ENCODE measurements around the gene ACBD6. TPM values are rescaled to one million over a fixed set of nuclear protein-coding genes. Genes with fewer than 3 reads are reported as not detected.
A peak's percentile ranks its signal among the peaks of the same experiment; 100 is the strongest.

Gene ACBD6
- total RNA-seq, 1 donor from 2014 or later: 20.5 TPM

- ATAC-seq (peak; percentile 45), DNase-seq (no peak)
- intact Hi-C loops (cut with micrococcal nuclease): loop anchor here (5.0 to 10.0 kb wide), 2 partner anchors 104 to 332 kb away; partner anchors contain the start of gene XPR1
Measured at GRCh38 chr1:180530501-180530900, 28.1 kb upstream of the ACBD6 start.

GRCh38 chr1:180528868-180529470, 26.6 kb upstream of the ACBD6 start:
- intact Hi-C loops (cut with micrococcal nuclease): no loop called here
- no peak for ATAC-seq
- DNase-seq: no peak

- ATAC-seq (peak; percentile 24), DNase-seq (no peak)
- intact Hi-C loops (cut with micrococcal nuclease): no loop called here
Measured at GRCh38 chr1:180527101-180527669, 24.8 kb upstream of the ACBD6 start.

- no peak for ATAC-seq
- no peak for DNase-seq
- intact Hi-C loops (cut with micrococcal nuclease): no loop called here
Measured at GRCh38 chr1:180525715-180526039, 23.3 kb upstream of the ACBD6 start.

GRCh38 chr1:180524915-180525714, 22.7 kb upstream of the ACBD6 start:
- no peak for ATAC-seq
- DNase-seq: no peak
- intact Hi-C loops (cut with micrococcal nuclease): no loop called here

- DNase-seq: no peak
- intact Hi-C loops (cut with micrococcal nuclease): no loop called here
- ATAC-seq: peak; percentile 62
Measured at GRCh38 chr1:180524160-180524914, 22.0 kb upstream of the ACBD6 start.

- DNase-seq (no peak), ATAC-seq (peak; percentile 22)
- intact Hi-C loops (cut with micrococcal nuclease): no loop called here
Measured at GRCh38 chr1:180522213-180522515, 19.8 kb upstream of the ACBD6 start.

GRCh38 chr1:180521474-180522212, 19.3 kb upstream of the ACBD6 start:
- DNase-seq: no peak
- ATAC-seq: no peak
- intact Hi-C loops (cut with micrococcal nuclease): no loop called here

GRCh38 chr1:180519846-180520245, 17.5 kb upstream of the ACBD6 start:
- intact Hi-C loops (cut with micrococcal nuclease): loop anchor here (5.0 kb wide), 1 partner anchor 342 kb away; no protein-coding TSS in a partner anchor
- DNase-seq (no peak), ATAC-seq (no peak)

GRCh38 chr1:180515857-180516388, 13.5 kb upstream of the ACBD6 start:
- peak; percentile 47 for DNase-seq
- intact Hi-C loops (cut with micrococcal nuclease): loop anchor here (5.0 kb wide), 1 partner anchor 346 kb away; no protein-coding TSS in a partner anchor
- ATAC-seq: peak; percentile 98

GRCh38 chr1:180515364-180515763, 13.0 kb upstream of the ACBD6 start:
- no peak for DNase-seq
- intact Hi-C loops (cut with micrococcal nuclease): loop anchor here (5.0 kb wide), 1 partner anchor 347 kb away; no protein-coding TSS in a partner anchor
- no peak for ATAC-seq

GRCh38 chr1:180513531-180513930, 11.2 kb upstream of the ACBD6 start:
- no peak for DNase-seq
- intact Hi-C loops (cut with micrococcal nuclease): no loop called here
- no peak for ATAC-seq

GRCh38 chr1:180510882-180511281, 8.5 kb upstream of the ACBD6 start:
- intact Hi-C loops (cut with micrococcal nuclease): no loop called here
- no peak for DNase-seq

GRCh38 chr1:180508725-180509097, 6.3 kb upstream of the ACBD6 start:
- DNase-seq: no peak
- ATAC-seq: no peak
- intact Hi-C loops (cut with micrococcal nuclease): no loop called here

More at GRCh38 chr1:180510882-180511281, 8.5 kb upstream of the ACBD6 start:
- ATAC-seq: no peak

GRCh38 chr1:180507795-180508724, 5.7 kb upstream of the ACBD6 start:
- DNase-seq (no peak), ATAC-seq (no peak)
- intact Hi-C loops (cut with micrococcal nuclease): no loop called here

GRCh38 chr1:180505732-180506335, 3.5 kb upstream of the ACBD6 start:
- ATAC-seq: no peak
- no peak for DNase-seq
- intact Hi-C loops (cut with micrococcal nuclease): no loop called here

GRCh38 chr1:180504186-180504585, 1.8 kb upstream of the ACBD6 start:
- intact Hi-C loops (cut with micrococcal nuclease): no loop called here
- ATAC-seq: no peak
- no peak for DNase-seq
